Tibial nerve (tissue), 4 donors: Measurements from ENCODE around the gene TOR1AIP2.

Source experiments
- CTCF ChIP-seq, 5 experiments: fragments of 200-600 bp in 3 of 5; fragments of 450-650 bp in 2 of 5; sonication (generic) in 3 of 5; IDR thresholded peaks; one replicate each; pipeline ENCODE4 v1.5.1; 2016 to 2019; ENCODE audit warnings: antibody characterized with exemption in 5 of 5, mild to moderate bottlenecking in 3 of 5, moderate library complexity in 2 of 5
- EP300 ChIP-seq, 2 donors: sonication (generic); formaldehyde crosslinking; IDR thresholded peaks; one replicate each; pipeline ENCODE4 v1.6.1; 2017; ENCODE audit warnings: antibody characterized with exemption in 2 of 2, mild to moderate bottlenecking in 1 of 2
- POLR2A ChIP-seq, 2 donors: fragments of 450-650 bp; IDR thresholded peaks; one replicate each; pipeline ENCODE4 v1.6.1; 2017; ENCODE audit warnings: antibody characterized with exemption in 2 of 2, mild to moderate bottlenecking in 2 of 2, moderate library complexity in 2 of 2

GRCh38 chr1:179816196-179816960 lies 61.2 kb downstream of the TOR1AIP2 start:
- no peak for TF ChIP-seq CTCF (IDR thresholded peaks at IDR 0.05)
- TF ChIP-seq EP300 (IDR thresholded peaks at IDR 0.05) = no peak
- TF ChIP-seq POLR2A (IDR thresholded peaks at IDR 0.05) = no peak
